ENCODE measurements around the gene PRORP. TPM values are rescaled to one million over a fixed set of nuclear protein-coding genes. Genes with fewer than 3 reads are reported as not detected.
A peak's percentile ranks its signal among the peaks of the same experiment; 100 is the strongest.

PRORP gene
- total and polyA plus RNA-seq, 2 of the 8 experiments (the other 6 are each of a cell fraction or from before 2014, with no cell fraction given): 30.0 to 44.8 TPM

- peak; percentile 94 for TF ChIP-seq ASH2L (IDR thresholded peaks at IDR 0.05; ENCODE audit: low read length)
- no peak for TF ChIP-seq RNF2 (IDR thresholded peaks at IDR 0.05; ENCODE audit: borderline replicate concordance, low read depth, low read length, missing control alignments, poor library complexity, severe bottlenecking)
- peak in 1 of 2 experiments; percentile 28; a peak in 1 of 3 replicates for TF ChIP-seq EP300 (IDR thresholded peaks at IDR 0.05; ENCODE audit: borderline replicate concordance in 1 of 2, low read depth in 2 of 2, low read length in 2 of 2)
- TF ChIP-seq CBX5 (IDR thresholded peaks at IDR 0.05; ENCODE audit: low read depth, low read length): no peak
- no peak for TF ChIP-seq JUN (IDR thresholded peaks at IDR 0.05; ENCODE audit: low read depth, low read length)
- TF ChIP-seq CEBPB (IDR thresholded peaks at IDR 0.05; ENCODE audit: low read depth, low read length): no peak
- TF ChIP-seq SIRT6 (IDR thresholded peaks at IDR 0.05; ENCODE audit: low read length): no peak
- TF ChIP-seq KDM5A (IDR thresholded peaks at IDR 0.05; ENCODE audit: low read length): peak; percentile 66; the same call in 1 of the 2 replicates
- no peak for TF ChIP-seq HDAC6 (IDR thresholded peaks at IDR 0.05; ENCODE audit: low read depth, low read length)
- peak; percentile 71 for TF ChIP-seq CREB1 (IDR thresholded peaks at IDR 0.05)
- TF ChIP-seq SIN3A (conservative IDR thresholded peaks at IDR 0.05 in 1 of 2, IDR thresholded peaks at IDR 0.05 in 1 of 2; ENCODE audit: low read depth in 1 of 2, low read length in 2 of 2): peak; percentile 40 to 73; a peak in 3 of 4 replicates
- no peak for TF ChIP-seq KDM1A (IDR thresholded peaks at IDR 0.05; ENCODE audit: borderline replicate concordance, low read length)
- TF ChIP-seq FOSL1 (IDR thresholded peaks at IDR 0.05; ENCODE audit: insufficient read depth, low read depth, low read length): no peak
- TF ChIP-seq HDAC2 (IDR thresholded peaks at IDR 0.05; ENCODE audit: borderline replicate concordance in 1 of 2, low read depth in 2 of 2, low read length in 2 of 2): 0 out of 4 replicates have a peak, but pooled peaks of 1 of the 2 experiments have one; percentile 60
- peak; percentile 90 for TF ChIP-seq TBP (IDR thresholded peaks at IDR 0.05; ENCODE audit: low read depth, low read length)
- no peak for TF ChIP-seq SRF (IDR thresholded peaks at IDR 0.05; ENCODE audit: low read depth, low read length)
- TF ChIP-seq GABPA (IDR thresholded peaks at IDR 0.05; ENCODE audit: borderline replicate concordance, insufficient read depth, low read length): no peak
- TF ChIP-seq MAX (IDR thresholded peaks at IDR 0.05): peak; percentile 97
- peak; percentile 69; the same call in 1 of the 2 replicates for TF ChIP-seq GTF2F1 (IDR thresholded peaks at IDR 0.05; ENCODE audit: borderline replicate concordance, low read depth, low read length)
- TF ChIP-seq ZNF274 (IDR thresholded peaks at IDR 0.05; ENCODE audit: borderline replicate concordance, extremely low read depth, low read length): no peak
Measured at GRCh38 chr14:35121887-35122695, at the start of gene PRORP, which contains the start of gene PPP2R3C (continued).

Data from H1 (cell line).